ENCODE results near the gene STK31.

GRCh38 chr7:23689165-23689564, 20.9 kb upstream of the STK31 start:
- TF ChIP-seq POLR2A (IDR thresholded peaks at IDR 0.05) = no peak
- TF ChIP-seq CTCF (IDR thresholded peaks at IDR 0.05) = no peak

Data from lower leg skin (tissue), 3 donors.